ENCODE data around the gene GSE1.

GSE1 gene

DNA sequence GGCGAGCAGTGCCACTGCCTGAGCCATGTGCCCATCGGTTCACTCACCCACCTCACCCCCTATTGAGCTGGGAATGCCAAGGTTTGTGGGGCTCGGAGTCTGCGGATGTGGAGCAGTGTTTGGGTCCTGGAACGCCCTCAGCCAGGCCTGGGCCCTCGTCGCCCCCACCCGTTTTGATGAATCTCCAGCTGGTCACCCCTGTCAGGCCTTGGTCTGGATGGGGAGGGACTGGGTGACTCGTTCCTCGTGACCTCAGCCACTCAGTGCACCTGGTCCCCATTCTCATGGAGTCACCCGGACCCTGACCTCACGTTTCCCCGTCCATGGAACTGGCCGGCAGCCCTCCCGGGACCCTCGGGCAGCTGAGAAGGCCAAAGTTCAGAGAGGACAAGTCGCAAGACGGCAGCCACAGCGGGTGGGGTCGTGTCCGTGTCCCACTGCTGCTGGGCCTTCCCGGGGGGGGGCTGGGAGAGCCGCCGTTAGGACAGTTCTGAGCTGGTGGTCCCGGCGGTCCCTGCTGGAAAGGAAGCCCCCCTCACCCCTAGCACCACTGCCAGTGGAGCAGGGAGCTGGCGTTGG lies 23.2 kb downstream of the GSE1 start:
- no peak for DNase-seq

DNA sequence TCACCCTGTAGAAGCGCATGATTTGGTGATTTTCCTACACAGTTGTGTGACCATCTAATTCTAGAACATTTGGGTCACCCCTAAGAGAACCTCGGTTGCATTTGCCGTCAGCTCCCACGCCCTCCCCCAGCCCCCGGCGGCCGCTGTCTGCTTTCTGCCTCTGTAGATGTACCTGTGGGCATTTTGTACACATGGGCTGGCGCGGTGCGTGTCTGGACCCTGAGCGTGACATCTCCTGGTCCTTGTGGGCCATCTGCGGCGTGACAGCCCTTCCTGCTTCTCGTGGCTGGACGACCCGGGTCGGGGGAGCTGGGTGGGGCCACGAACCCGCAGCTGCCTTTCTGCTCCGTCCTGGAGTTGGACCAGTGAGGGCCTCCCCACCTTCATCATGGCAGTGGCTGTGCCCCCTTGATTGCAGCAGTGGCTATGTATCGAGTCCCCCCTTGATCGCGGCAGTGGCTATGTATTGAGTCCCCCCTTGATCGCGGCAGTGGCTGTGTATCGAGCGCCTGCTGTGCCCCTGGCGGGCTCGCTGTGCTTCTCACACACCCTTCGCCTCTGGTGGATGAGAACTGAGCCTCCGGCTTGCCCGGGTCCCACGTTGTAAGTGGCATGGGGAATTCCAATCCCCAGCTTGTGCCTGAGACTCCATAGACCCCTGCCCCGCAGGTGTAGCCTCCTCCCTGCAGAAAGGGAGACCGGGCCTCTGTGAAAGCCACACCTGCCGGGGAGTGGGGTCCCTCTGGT lies 24.1 kb downstream of the GSE1 start:
- no peak for DNase-seq

DNA sequence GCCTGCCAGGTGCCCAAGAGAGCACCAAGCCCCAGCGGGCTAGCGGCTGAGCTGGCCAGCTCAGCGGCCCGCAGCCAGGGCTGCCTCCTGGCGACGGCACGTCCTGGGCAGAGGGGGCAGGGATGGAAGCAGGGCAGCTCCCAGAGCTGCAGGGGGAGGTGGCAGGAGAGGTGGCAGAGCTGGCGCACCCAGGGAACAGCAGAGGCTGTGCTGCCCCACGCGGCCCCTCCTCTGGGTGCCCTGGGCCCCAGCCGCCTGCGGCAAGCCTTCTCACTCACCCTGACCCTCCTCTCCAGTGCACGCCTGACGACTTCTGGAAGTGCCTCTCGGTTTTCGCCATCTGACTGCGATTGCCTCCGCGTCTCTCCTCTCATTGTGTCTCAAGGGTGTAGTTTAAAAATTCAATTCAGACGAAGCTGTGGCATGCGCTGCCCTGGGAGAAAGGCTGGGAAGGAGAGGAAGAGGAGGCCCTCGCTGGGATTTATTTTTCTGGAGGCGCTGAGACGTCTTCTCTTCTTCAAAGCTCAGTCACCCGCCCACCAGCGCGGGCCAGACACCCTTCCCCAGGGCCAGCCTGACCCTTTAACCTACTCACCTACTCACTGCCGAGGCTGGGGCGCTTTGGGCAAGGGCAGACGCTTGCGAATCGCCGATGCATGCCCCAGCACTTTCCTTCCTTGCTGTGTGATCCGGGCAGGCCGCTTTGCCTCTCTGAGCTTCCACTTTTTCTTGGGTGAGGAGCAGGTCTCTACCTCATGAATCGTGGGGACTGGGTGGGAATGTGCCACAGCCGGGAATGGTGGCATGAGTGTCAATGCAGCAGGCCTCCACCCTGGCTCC lies 24.9 kb downstream of the GSE1 start:
- no peak for DNase-seq

DNA sequence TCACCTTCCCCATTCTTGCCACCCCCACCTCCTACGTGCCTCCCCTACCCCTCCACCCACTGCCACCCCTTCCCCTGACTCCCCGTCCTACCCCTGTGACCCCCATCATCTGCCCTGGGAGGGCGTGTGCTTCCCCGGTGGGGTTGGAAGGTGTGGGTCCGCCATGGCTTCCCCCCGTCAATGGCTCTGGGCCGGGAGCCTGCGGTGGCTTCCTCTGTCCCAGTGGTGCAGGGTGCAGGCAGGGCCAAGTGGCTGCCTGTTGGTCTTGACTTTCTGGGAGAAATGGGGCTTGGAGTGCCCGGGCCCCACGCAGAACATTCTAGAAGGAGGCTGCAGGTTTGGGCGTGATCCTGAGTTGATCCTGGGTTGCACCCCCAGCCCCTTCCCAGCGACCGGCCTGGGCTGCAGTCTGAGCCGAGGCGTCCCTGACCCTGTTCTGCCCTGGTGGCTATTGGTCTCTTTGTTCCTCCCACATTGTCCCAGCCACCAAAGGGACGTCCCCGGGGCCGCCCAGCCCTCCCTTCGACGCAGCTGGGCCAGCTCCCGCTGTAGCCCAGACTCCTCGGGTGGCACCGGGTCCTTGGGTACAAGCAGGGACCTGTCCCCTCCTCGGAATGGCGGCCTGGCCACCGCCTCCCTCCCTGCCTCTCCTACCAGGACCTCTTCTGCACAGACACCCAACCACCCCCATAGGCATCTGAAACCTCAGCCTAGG lies 25.7 kb downstream of the GSE1 start:
- DNase-seq, result no peak

DNA sequence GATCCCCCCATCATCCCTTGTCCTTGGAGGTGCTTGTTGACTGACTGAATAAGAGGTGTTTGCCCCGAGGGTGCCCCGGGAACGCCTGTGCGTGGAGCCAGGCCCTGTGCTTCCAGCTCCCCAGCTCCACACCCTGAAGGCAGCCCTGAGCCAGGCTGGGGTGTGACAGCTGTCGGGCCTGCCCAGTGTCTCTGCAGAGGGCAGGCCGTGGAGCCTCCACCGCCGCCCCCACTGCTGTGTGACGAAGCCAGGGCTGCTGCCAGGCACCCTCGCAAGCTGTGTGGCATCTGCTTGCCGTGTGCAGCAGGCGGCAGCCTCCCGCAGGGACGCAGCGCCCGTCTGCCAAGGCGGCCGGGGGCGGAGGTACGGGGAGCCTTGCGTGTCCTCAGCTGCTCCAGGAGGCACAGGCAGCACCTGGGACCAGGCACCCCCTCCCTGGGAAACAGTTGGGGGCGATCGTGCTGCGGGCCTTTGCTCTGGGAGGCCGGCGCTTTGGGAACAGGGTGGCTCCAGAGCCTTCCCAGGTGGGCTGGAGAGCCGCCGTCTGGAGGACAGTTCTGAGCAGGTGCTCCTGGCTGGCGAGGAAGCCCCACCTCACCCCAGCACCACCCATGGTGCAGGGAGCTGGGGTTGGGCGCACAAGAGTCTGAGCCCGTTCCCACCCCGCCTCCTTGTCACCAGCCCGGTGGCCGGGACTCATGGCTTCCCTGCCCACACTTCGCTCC lies 26.6 kb downstream of the GSE1 start:
- DNase-seq, result no peak

DNA sequence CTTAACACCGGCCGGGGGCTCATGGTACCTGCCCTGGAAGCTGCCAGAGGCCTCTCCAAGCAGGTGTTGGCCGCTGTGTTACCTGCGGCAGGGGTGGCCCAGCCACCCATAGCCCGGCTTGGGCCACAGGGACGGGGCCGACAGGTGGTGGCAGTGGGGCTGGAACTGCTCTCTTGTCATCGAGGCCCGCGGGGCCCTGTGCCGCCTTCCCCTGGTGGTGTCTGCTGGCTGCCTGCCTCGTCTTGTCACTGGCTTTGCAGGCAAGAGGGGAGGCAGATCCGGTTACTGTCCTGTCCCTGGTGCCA lies 27.1 kb downstream of the GSE1 start:
- no peak for DNase-seq

DNA sequence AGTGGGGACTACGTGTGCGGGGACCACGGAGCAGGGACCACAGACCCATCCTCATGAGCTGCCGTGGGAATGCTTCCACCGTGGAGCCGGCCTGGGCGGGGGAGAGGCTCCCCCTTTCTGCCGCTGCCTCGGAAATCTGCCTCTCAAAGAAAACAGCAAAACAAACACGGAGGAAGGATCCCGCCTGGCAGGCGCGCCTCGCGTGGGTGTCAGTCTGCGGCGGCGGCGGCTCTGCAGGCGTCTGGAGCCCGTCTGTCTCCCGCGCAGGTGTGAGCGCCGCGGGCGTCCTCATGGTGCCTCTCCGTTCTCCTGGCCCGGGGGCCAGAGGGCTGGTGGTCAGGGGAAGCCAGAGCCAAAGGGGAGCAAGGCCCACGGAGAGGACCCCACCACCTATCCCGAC lies 27.5 kb downstream of the GSE1 start:
- no peak for DNase-seq

DNA sequence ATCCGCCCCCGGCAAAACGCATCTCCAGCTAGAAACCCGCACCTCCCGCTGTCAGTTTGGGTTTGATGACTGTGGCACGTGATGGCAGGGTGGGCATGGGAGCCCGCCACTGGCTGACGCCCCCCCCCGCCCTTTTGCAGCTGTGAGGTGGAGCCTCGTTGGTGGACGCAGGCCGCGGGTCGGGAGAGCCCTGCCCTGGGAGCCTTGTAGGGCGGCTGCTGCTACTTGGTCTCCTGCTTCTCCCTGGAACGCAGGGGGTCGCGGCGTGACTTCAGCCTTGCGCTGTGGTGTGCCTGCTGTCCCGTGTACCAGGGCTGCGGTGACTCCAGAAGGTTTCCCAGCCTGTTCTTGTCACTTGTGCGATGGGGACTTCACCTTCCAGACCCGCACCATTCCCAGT lies 28.2 kb downstream of the GSE1 start:
- no peak for DNase-seq

DNA sequence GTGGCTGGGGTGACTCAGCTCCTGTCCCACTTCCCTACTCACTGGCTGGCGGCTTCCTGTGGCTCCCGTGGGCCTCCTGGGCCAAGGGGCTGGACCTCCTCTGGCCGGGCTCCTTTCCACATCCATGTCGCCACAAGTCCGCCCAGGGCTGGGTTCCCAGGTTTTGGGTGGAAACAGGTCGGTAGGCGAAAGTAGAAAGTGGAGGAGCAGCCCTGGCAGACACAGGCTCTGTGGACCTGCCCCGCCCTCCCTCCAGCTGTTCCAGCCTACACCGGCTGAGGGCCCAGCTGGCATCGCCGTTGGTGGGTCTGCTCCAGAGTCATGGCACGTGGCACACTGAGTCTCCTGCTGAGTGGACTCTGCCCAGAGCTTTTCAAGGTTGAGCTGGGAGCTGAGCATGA lies 28.7 kb downstream of the GSE1 start:
- no peak for DNase-seq

DNA sequence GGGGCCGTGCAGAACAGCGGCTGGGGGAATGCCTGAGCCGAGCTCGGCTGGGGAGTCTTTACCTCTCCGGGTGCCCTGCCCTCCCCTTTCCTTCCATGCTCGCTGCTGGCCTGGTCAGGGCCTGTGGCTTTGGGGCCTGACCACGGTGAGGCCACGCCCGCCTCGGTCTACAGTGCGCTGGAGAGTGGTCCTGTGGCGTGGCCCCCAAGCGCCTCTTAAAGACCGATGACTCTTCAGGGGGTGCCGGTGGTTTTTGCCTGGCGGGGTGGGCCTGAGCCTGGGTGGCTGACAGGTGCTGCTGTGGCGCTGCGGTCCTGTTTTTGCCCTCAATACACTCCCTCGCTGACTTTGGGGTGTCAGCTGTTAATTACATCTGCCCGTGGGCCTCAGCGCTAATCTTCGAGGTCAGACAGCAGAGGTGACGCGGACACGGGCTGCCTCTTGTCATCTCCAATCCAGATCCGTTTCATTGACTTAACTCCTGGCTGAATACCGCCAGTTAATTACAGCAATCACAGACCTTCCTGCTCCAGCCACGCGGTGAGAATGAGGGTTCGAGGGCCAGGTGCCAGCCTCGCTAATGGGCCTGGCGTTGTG lies 29.7 kb downstream of the GSE1 start:
- no peak for DNase-seq

DNA sequence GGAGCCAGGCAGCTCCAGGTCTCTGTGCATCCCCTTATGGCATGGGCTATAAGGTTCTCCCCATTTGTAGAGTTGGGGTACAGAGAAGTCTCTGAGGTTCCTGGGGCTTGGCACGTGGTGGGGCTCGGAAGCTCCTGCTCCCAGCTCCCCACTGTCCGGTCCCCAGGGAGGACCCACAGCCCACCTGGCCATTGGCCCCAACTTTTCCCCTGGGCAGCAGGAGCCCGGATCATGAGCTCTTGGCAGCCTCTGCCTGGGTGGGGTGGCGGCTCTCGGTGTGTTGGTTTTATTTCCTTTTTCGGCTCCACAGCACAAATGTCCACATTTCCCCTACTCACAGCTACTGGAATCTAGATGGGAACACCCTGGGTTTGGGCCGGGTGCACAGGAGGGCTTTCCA lies 30.5 kb downstream of the GSE1 start:
- no peak for DNase-seq

DNA sequence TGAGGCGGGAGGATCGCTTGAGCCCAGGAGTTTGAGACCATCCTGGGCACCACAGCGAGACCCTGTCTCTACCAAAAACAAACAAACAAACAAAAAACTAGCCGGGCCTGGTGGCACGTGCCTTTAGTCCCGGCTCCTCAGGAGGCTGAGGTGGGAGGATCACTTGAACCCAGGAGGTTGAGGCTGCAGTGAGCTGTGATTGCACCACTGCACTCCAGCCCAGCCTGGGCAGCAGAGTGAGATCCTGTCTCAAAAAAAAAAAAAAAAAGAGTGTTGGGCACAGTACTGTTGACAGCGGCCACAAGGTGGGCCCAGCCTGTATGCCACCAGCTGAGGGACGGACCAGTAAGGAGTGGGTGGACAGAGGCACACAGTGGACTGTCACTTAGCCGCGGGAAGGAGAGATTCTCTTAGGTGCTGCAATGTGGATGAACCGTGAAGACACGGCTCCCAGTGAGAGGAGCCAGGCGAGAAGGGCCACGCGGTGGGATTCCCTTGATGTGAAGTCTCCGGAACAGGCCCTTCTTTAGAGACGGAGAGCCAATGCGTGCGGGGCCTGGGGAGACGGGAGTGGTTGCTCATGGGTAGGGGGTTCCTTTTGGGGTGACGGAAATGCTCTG lies 31.1 kb downstream of the GSE1 start:
- no peak for DNase-seq

DNA sequence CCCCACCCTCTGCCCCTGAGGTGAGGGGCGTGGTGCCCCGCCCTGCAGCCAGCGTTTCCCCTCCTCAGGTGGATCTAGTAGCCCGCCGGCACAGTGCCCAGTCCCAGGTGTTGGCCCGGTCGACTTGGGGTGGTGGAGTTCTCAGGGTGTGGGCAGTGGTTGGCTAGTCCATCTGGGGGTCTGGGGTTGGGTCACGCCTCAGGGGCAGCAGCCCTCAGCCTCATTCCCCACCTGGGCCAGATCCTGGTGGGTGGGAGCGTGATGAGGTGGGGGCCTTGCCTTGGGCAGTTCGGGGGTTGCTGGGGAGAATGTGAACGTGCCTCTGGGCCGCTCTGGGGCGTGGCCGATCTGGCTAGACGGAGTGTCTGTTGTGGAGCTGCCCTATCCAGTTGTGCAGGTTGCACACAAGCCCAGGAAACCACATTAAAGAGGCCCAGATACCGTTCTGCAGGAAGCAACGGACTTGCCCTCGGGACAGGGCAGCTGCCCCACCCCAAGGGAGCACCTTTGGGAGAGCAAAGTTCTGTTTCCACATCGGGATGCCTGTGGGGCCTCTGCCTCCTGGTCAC lies 32.0 kb downstream of the GSE1 start:
- no peak for DNase-seq

DNA sequence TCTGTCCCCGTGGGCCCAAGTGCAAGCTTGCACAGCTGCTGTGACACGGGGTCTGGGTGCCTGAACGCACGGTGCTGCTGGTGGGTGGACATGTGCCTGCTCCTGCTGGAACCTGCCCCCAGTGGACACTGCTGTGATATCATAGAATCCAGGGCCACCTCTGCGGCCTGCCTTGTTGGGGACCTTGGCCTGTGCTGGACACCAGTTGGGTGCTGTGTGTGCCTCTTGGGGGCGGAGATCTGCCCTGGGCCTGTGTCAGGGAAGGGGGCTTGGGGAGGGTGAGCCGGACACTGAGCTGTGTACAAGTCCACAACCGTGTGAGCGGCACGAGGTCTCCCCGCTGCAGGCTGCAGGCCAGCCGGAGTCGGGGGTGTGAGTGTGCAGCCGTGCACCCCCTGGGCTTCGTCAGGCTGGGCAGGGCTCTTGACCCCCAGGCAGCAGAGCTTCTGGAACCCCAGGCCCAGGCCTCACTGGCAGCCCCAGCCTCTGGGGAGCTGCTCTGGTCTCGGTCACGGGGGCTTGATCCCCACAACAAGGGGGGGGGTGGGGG lies 33.3 kb downstream of the GSE1 start:
- DNase-seq, result no peak

DNA sequence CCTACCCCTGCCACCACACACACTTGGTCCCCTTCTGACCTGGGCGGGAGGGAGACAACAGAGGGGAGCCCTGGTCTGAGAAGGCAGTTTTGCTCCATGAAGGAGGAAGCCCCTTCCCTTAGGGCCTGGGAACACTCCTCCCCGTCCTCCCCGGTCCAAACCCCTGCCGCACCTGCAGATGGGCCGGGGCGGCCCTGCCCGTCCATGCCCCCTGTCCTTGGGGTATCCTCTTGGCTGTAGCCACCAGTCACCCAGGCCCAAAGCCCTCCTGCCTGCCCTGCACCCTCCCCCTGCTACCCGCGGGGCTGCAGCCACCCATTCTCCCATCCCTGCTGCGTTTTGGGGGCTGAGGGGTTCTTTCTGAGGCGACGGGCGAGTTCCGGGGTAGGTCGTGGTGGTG lies 33.9 kb downstream of the GSE1 start:
- no peak for DNase-seq

DNA sequence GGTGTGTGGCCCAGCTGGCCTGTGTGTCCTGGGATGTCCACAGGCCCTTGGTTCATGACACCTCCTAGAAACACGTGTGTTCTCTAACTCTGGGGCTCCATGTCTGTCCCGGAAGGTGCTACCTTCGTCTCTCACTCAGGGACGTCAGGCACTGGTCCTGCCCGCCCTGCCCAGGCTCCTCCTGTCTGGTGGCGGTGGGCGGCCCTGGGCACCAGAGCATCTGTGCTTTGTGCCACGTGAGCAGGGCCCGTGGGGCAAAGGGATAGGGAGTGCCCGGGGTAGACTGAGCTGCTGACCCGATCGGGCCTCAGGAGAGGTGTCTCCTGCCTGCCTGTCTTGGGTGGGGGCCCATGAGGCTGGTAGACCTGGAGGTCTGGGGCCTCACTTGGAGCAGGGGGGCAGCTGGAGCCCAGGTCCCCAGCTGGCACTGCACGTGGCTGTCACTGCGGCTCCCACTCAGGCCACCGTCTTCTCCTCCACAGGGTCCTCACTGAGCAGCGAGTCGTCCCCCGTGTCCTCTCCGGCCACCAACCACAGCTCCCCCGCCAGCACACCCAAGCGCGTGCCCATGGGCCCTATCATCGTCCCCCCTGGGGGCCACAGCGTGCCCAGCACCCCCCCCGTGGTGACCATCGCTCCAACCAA lies 35.1 kb downstream of the GSE1 start:
- DNase-seq, result no peak

DNA sequence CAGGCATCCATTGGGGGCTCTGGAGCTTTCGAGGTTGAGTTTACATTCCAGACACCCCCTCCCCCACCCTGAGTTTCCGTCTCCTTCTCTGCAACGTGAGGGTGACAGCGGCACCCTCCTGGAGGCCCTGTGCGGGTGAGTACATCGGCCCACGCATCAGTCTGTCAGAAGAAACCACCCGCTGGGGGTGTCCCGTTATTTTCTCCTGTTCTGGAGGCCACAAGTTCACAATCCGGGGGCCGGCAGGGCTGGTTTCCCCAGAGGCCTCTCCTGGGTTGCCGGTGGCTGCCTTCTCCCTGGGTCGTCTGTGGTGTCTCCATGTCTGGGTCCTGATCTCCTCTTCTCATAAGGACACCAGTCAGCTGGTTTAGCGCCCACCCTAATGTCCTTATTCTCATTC lies 35.7 kb downstream of the GSE1 start:
- DNase-seq, result no peak

DNA sequence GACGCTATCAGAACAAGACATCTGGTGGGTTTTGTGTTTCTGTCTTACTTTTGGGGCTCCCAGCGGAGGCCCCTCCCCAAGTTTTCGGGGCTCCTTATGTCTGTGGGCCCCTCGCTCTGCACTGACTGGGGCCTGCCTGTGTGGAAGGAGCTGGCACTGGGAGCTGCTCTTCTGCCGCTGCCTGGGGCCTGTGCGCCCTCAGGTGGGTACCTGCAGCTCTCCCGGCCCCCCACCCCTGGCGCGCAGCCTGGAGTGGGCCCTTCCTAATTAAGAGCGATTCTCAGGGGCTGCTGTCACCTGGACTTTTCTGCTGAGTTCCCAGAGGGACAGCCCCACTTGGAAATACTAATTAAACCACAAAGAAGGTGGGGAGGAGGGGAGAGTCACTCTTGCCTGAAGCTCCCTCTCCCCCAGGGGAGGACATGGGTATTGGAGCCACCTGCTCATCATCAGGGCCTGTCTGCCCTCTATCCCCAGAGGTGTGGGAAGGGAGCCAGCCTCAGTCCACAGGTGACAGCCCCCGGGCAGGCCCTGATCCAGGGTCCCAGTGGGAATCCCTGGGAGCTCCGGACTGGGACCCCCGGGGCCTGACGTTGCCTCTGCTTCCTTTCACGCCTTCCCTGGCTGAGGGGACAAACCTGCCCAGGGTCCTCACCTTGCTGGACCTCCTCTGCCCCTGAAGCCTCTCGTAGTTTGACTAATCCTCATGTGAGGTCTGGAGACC lies 36.5 kb downstream of the GSE1 start:
- no peak for DNase-seq

DNA sequence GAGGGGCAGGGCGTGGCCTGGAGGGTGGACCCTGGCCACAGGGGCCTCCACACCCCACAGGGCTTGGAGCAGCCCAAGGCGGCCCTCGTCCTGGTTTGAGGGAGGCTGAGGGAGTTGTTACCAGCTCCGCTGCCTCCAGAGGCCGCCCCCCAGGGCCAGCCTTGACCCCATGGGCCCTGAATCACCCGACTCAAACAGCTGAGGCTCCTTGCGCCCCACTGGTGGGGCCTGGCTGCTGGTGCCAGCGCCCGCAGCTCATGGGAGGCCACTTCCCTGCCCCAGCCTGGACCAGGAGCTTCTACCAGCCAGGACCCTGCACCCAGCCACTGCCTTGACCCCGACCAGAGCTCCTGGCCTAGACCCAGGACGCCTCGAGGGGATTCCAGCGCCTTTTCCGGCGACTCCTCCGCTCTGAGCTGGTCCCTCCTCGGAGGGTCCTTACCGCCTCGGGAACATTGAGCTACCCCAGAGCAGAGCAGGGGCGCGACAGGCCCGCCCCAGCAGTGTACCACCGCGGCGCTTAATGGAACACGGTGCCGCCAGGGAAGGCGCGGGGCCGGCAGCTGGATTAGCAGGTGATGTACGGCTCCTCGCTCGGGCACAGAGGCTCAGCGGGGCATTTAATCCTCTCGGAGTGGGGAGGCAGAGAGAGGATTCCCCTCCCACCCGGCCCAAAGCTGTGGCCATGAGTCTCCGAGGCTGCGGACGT lies 37.2 kb downstream of the GSE1 start:
- no peak for DNase-seq
